NCI-H1105 (cell line): ENCODE results near the gene PDCD1LG2.
"Not testable (repeated sequence)": the region's sequence is repeated elsewhere in the genome, so short reads cannot be mapped to it uniquely, and the experiment has no call there.

Source experiments
- DNase-seq: peaks from one replicate; lab custom pipeline; 2025; lab: John Stamatoyannopoulos, UW

PDCD1LG2 gene

GRCh38 chr9:5566054-5566618 lies 55.8 kb downstream of the PDCD1LG2 start:
- no peak for DNase-seq

GRCh38 chr9:5568868-5569267 lies 58.5 kb downstream of the PDCD1LG2 start:
- no peak for DNase-seq

- no peak for DNase-seq
These were observed 59.1 kb downstream of the PDCD1LG2 start for GRCh38 chr9:5569409-5569808.

GRCh38 chr9:5569891-5570290 lies 59.6 kb downstream of the PDCD1LG2 start:
- no peak for DNase-seq

- no peak for DNase-seq
These were observed 61.4 kb downstream of the PDCD1LG2 start for GRCh38 chr9:5571629-5572232.

GRCh38 chr9:5574097-5574496 lies 63.8 kb downstream of the PDCD1LG2 start:
- DNase-seq, result no peak

GRCh38 chr9:5575000-5575399 lies 64.7 kb downstream of the PDCD1LG2 start:
- DNase-seq, result no peak

- no peak for DNase-seq
These were observed 66.9 kb downstream of the PDCD1LG2 start for GRCh38 chr9:5577225-5577624.

- DNase-seq, result no peak
These were observed 67.8 kb downstream of the PDCD1LG2 start for GRCh38 chr9:5578018-5578697.

GRCh38 chr9:5578698-5579085 lies 68.4 kb downstream of the PDCD1LG2 start:
- DNase-seq, result no peak

GRCh38 chr9:5579881-5580280 lies 69.5 kb downstream of the PDCD1LG2 start:
- DNase-seq, result no peak

- no peak for DNase-seq
These were observed 70.3 kb downstream of the PDCD1LG2 start for GRCh38 chr9:5580650-5581049.

- not testable (repeated sequence) for DNase-seq
These were observed 71.4 kb downstream of the PDCD1LG2 start for GRCh38 chr9:5581706-5582105.

GRCh38 chr9:5582835-5583195 lies 72.5 kb downstream of the PDCD1LG2 start:
- DNase-seq, result no peak

- no peak for DNase-seq
These were observed 76.1 kb downstream of the PDCD1LG2 start for GRCh38 chr9:5586391-5586802.

GRCh38 chr9:5587024-5587423 lies 76.7 kb downstream of the PDCD1LG2 start:
- DNase-seq, result no peak

- no peak for DNase-seq
These were observed 81.9 kb downstream of the PDCD1LG2 start for GRCh38 chr9:5592231-5592630.

GRCh38 chr9:5592904-5593303 lies 82.6 kb downstream of the PDCD1LG2 start:
- no peak for DNase-seq

- DNase-seq, result no peak
These were observed 83.6 kb downstream of the PDCD1LG2 start for GRCh38 chr9:5593904-5594303.

- DNase-seq, result no peak
These were observed 85.8 kb downstream of the PDCD1LG2 start for GRCh38 chr9:5596173-5596572.

- no peak for DNase-seq
These were observed 98.2 kb downstream of the PDCD1LG2 start for GRCh38 chr9:5608298-5609225.

GRCh38 chr9:5609226-5609596 lies 98.9 kb downstream of the PDCD1LG2 start:
- DNase-seq, result no peak

- no peak for DNase-seq
These were observed 100.2 kb downstream of the PDCD1LG2 start for GRCh38 chr9:5610491-5610890.
